Right ventricle myocardium superior (tissue), 1 donor: Measurements from ENCODE around the gene GPD1L. TPM values are rescaled to one million over a fixed set of nuclear protein-coding genes. Genes with fewer than 3 reads are reported as not detected.
"Not testable (repeated sequence)": the region's sequence is repeated elsewhere in the genome, so short reads cannot be mapped to it uniquely, and the experiment has no call there.

Experiments
- ATAC-seq: fragments of 200-7000 bp; cut with Tn5 transposase; one replicate; pipeline ENCODE4 v1.9.1; 2020; ENCODE audit warnings: mild to moderate bottlenecking; ENCODE audit not compliant: poor library complexity
- DNase-seq: peaks from one replicate; pipeline ENCODE4 v3.0.0-alpha.2; 2020
- intact Hi-C: fragments of 100-400 bp; cut with DNase I; formaldehyde crosslinking; loops from one replicate; pipeline ENCODE4 v1.11.2; 2022
- long read RNA-seq: library from polyadenylated mRNA; unstranded; transcript quantifications from one replicate; pipeline ENCODE4 v2.0.0, GENCODE V29; 2021
- total RNA-seq: library from RNA; stranded (reverse); fragmentation: NEBNext Ultra II Directional; extraction: Animal tissue kit (Norgen Biotek cat#: 25700); gene quantifications from one replicate; pipeline ENCODE4 v1.2.1, GENCODE V29; 2021
- donor health status: DM: no; HTN: yes; CAD: no; lungs with severe emphysema.

GPD1L gene
- total RNA-seq = 273 TPM
- long read RNA-seq, full-length matches to known transcripts = 381 of 483 reads
- long read RNA-seq, partial matches to known transcripts = 65 of 483 reads
- long read RNA-seq, other reads (novel, unspliced or antisense) = 37 of 483 reads

DNA sequence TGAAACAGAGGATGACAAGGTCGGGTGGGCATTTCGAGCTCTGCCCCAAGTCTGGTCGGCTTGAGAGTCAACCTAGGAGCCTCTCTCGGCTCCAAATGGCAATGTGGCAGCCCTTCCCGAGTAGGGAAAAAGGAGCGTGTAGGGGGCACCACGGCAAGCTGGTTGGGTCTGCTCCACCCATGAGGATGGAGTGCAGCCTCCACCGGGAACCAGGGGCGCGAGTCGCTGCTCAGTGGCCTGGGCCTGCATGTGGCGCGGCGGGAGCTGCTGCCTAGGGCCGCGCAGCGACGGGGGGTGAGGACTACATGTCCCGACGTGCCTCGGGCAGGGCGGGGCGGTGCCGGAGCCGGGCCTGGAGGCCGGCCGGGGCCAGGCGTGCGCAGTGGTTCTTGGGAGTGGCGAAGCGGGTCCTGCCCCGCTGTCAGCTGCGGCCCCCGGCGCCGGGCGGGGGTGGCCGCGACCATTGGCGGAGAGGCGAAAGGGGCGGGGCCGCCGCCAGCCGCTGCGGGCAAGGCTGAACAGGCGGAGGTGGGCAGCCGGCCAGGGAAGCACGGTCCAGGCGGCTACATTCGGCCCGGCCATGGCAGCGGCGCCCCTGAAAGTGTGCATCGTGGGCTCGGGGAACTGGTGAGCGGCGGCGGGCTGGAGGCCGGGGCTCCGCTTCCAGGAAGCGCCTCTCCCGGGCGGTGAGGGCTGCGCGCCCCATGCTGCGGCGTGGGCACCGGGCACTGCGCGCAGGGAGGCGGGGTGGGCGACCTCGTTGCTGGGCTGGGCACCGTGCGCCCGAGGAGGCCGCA is at the start of gene GPD1L:
Gene GPD1L, plus strand, starts transcription at position 489 of the 797 bp plus-strand sequence. Its CDS starts 92 bp downstream, at position 581.
- DNase-seq = peak; percentile 97
- ATAC-seq = peak; percentile 94
- intact Hi-C loops = no loop called here

DNA sequence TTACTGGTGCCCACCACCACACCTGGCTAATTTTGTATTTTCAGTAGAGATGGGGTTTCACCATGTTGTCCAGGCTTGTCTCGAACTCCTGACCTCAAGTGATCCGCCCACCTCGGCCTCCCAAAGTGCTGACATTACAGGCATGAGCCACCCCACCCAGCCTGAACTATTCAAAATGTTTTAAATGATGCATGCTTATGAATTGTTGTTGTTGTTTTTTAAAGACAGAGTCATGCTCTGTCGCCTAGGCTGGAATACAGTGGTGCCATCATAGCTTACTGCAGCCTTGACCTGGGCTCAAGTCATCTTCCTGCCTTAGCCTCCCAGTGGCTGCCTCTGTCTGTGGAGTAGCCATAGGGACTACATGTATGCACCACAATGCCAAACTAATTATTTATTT is 48.0 kb upstream of the GPD1L start:
- ATAC-seq, DNase-seq, intact Hi-C loops: not testable (repeated sequence)

DNA sequence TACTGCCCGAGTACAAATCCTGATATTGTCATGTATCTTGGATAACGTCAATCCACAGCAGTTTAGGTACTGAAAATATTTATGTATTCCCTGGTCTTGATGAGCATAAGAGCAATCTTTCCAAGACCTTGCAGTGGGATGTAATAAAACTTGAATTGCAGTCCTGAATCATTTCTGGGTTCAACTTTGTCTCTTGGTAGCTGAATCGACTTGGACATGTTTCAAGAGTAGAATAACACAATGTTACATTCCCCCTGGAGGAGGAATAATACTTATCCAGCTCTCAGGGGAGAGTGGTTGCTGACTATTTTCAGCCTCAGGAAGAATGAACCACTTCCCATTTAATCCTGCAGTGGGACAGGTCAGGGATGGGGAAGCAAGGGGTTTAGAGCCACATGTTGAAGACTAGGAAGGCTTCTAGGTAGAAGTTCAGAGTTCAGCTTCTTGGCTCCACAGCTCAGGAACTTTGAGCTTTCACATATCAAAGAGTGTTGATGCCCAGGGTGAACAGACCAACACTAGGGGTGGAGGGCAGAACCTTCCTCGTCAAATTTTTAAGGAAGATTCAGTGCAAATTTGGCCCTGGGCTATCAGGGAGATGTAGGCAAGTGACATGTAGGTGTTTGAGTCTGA is 43.4 kb upstream of the GPD1L start:
- intact Hi-C loops = no loop called here
- ATAC-seq = no peak
- no peak for DNase-seq

DNA sequence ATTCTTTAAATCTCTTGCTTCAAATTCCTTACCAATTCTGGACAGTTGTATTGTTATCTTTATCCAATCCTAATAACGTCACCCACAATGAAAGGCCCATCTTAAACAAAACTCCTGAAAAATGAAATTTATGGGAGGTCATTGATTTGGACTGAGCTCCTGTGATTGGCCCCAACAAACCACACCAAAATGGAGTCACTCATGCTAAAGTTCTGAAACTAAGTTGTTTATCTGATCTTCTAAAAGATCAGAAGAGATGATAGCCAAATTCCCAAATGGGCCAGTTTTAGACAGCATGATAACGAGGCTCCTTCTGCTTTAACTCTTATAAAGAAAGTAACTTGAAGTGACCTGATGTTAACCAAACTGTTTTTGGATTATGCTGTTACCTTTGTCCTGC is 39.7 kb upstream of the GPD1L start:
- intact Hi-C loops = no loop called here
- ATAC-seq (no peak), DNase-seq (no peak)

DNA sequence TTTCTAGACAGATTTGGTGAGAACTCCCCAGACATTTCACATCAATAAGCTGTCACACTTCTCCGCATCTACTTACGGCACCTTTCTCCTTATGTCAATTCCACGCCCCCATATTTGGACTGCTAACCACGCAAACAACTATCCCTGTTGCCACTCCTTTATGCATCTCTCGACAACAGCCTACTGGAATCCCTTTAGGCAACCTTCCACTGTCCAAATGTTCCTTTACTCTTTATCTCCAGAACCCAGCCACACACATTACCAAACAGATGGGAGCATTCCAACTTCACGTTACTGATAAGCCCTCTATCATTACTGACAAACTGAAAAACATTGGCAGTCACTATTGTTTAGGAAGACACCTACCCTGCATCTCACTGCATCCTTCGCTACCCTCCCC is 32.2 kb upstream of the GPD1L start:
- DNase-seq, ATAC-seq, intact Hi-C loops: not testable (repeated sequence)

DNA sequence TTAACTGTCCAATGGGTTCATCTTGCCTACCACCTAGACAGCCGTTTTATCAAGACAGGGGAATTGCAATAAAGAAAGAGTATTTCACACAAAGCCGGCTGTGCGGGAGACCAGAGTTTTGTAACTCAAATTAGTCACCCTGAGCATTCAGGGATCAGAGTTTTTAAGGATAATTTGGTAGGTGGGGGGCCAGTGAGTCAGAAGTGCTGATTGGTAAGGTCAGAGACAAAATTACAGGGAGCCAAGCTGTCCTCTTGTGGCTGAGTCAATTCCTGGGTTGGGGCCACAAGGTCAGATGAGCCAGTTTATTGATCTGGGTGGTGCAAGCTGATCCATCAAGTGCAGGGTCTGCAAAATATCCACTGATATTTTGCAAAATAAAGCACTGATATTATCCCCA is 29.9 kb upstream of the GPD1L start:
- ATAC-seq (no peak), DNase-seq (no peak)

DNA sequence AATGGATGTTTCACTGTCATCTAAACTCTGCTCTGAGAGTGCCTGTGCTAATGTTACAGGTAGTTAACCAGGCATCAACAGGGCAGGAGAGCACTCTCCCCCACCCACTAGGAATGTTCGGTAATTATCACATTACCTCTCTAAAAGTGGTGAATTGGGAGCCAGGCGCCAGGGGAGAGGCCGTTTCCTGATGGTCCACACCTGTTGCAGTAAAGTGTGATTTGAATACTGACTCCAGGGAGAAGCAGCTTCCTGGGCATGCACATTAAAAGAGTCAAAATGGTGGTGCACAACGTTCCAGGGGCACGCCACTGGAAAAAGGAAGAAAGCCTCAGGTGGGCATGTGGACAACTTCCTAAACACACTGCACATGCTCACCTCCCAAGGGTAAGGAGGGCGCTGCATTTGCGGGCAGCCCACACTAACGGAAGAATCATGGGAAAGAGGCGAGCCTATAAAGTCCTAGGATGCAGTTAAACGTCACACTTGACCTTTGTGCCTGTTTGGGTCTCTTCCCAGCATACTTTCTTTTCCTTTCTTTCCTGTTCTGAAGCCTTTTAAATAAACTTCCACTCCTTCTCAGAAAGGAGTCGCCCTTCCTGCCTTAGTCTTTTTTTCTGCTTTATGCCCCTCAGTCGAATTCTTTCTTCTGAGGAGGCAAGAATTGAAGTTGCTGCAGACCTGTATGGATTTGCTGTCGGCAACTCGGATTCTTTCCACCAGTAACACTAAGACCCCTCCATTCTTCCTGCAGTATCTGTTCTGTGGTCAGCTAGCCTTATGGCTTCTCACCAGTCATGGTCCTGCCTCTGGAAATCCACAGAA is 28.9 kb upstream of the GPD1L start:
- ATAC-seq (no peak), DNase-seq (no peak)
- intact Hi-C loops = no loop called here

More for the DNA sequence above, 29.9 kb upstream of the GPD1L start:
- intact Hi-C loops = no loop called here

DNA sequence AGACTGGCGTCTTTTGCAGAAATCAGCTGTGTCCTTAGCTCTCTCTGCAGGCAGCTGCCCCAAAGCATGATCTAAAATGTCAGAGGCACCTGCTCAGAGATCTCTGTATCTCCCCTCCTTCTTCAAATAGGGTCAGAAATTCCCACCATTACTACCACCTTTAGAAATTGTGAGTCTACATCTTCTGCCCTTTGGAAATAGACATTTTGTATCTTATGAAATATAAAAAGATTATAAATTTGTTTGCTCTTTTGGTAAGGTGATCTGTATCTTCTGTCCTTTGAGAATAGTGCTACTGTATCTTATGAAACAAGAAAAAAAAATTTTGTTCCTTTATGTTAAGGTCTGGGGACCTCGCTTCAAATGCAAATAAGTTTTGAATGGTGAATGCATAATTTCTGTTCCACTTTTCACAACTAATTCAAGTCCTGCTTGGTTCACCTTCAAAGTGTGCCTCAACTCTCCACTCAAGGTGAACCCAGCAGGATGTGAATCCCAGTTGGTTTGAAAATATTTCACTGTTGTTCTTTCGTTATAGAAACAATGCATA is 28.3 kb upstream of the GPD1L start:
- DNase-seq = no peak
- intact Hi-C loops = no loop called here
- no peak for ATAC-seq

DNA sequence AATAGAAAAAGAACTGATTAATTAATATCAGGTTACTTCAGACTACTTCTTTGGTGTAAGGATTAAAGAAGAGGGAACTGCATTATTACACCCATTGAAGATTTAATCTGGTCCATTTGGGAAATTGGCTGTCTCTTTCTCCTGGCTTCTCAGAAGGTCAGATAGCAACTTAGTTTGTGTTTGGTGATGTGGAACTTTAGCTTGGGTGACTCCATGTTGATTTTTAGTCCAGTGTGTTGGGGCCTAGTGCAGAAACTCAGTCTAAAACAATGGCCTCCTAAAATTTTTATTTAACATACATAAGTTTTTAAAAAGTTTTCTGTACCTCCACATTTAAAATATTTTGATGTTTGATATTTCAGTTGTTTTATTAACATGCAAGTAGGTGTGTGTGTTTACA is 27.6 kb upstream of the GPD1L start:
- intact Hi-C loops = no loop called here
- DNase-seq (no peak), ATAC-seq (no peak)

DNA sequence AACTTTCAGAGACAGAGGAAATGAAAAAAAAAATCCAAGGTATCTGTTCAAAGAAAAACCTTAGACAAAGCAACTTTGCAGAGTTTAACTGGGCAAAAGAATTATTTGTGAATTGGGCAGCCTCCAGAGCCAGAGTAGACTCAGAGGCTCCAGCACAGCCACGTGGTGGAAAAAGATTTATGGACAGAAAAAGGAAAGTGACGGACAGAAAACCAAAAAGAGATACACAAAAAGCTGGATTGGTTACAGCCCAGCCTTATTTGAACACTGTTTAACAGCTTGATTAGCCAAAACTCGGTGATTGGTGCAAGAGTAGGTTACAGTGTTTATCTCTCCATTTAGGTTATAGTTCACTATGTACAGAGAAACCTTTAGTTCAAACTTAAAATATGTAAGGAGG is 23.7 kb upstream of the GPD1L start:
- ATAC-seq = peak; percentile 36
- DNase-seq = no peak
- intact Hi-C loops = no loop called here

DNA sequence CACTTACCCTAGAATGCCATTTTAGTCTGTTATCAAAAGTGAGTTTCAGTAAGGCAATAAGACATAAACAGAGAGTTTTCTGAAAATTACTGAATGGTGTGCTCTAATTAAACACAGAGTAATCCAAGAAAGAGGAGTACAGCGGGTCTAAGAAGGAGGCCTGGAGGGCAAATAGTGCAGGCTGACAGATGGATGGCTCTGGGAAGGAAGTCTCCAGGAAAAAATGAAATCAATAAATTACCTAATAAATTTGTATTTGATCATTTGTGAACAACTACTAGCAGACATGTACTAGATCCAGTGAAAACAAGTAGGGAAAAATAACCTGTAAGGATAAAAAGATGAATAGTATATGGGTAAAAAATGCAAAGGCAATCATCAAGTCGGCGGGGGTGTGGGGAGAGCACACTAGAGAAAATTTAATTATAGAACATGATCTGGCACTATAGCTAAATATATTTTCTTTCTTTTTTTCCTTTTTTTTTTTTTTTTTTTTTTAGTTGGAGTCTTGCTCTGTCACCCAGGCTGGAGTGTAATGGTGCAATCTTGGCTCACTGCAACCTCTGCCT is 22.6 kb upstream of the GPD1L start:
- DNase-seq = no peak
- intact Hi-C loops = no loop called here
- ATAC-seq = no peak

DNA sequence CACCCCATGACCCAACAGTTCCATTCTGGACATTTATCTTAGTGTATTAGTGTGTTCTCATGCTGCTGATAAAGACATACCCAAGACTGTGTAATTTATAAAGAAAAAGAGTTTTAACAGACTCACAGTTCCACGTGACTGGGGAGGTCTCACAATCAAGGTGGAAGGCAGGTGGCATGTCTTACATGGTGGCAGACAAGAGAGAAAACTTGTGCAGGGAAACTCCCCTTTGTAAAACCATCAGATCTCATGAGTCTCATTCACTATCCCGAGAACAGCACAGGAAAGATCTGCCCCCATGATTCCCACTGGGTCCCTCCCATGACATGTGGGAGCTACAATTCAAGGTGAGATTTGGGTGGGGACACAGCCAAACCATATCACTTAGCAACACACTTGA is 21.6 kb upstream of the GPD1L start:
- ATAC-seq = no peak
- no peak for DNase-seq
- intact Hi-C loops = no loop called here

DNA sequence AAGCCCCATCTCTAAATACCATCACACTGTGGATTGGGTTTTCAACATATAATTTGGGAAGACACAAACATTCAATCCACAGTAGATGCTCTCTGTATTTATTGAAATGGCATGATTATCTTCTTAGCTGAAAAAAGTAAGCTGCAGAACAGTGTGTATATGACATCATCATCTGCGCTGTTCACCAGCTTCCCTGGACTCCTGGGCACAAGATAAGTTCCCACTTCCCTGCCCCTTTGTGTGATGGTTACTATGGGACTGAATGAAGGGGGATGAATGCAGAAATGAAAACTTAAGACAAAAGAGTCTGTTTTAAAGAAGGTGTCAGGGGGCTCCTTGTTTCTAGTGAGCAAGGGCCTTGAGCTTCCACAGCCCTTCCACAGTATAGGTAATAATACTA is 20.0 kb upstream of the GPD1L start:
- intact Hi-C loops = no loop called here
- no peak for DNase-seq
- no peak for ATAC-seq

DNA sequence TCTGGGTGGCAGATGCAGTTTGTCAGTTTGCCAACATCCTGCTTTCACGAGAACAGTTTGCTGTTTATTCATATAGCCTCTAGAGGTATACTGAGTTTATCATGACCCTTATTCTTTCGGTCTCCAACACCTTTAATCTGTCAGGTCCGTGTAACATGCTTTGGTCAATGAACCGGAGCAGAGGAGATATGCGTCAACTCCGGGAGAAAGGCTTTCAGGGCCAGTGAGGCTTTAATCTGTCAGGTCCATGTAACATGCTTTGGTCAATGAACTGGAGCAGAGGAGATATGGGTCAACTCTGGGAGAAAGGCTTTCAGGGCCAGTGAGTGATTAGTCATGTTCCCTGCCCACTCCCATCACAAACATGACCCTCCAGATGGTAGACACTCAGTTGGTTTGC is 16.9 kb upstream of the GPD1L start:
- DNase-seq (no peak), ATAC-seq (no peak)
- intact Hi-C loops = no loop called here

DNA sequence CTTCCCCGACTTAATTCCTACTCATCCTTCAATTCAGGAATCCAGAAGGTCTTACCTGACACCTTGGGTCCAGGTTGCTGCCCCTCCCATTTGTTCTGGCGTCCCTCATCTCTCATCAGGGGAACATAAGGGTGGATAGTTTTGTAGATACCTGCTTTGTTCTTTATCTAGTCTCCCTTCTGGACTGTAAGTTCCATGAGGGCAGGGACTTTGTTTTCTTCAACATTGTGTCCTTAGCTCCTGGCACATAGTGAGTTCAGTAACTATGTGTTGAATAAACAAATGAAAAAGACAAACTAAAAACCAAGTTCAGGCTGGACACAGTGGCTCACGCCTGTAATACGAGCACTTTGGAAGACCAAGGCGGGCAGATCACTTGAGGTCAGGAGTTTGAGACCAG is 13.2 kb upstream of the GPD1L start:
- ATAC-seq = no peak
- DNase-seq = no peak
- intact Hi-C loops = no loop called here

DNA sequence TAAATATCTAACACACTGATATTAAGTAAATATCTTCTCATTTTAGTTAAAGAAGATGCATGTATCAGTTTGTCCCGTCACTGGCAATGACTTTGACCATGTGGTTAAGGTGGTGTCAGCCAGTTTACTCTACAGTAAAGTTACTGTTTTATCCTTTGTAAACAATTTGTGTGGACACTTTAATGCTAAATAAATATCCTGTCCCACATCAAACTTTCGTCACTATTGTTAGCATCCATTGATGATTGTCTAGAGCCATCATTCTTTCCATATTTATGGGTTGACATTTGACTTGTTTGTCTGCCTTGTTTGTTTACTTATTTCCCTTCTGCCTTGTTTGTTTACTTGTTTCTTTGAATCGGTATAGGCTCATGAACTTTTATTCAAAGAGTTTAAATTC is 11.0 kb upstream of the GPD1L start:
- DNase-seq (no peak), ATAC-seq (no peak)
- intact Hi-C loops = no loop called here

DNA sequence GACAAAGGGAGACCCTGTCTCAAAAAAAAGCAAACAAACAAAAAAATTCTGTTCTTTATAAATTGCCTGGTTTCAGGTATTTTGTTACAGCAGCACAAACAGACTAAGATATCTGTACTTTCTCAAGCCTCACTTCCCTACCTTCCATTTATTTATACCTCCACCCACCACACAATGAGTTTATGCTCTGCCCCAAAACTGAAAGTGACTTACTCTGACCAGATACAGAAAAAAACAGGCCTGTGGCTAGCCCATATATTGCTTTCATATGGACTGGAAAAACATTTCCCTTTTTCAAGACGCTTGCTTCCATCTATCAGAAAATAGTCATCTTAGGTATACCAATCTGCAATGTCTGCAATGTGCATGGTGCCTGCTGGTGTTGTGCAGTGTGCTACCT is 8.7 kb upstream of the GPD1L start:
- intact Hi-C loops = no loop called here
- DNase-seq (no peak), ATAC-seq (no peak)

DNA sequence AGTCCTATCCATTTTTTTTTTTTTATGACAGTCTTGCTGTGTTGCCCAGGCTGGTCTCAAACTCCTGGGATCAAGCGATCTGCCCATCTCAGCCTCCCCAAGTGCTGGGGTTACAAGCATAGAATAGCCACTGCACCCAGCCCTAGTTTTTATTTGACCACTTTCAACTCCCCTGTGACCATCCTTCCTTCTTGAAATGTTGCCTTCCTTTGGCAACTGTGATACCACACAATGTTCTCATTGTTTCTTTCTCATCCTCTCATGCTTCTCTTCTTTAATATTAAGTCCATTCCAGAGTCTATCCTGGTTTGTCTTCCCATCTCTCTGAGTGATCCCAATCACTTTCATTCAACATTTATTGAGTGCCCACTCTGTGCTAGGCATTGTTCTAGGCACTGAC is 7.9 kb upstream of the GPD1L start:
- no peak for ATAC-seq
- intact Hi-C loops = no loop called here
- no peak for DNase-seq

DNA sequence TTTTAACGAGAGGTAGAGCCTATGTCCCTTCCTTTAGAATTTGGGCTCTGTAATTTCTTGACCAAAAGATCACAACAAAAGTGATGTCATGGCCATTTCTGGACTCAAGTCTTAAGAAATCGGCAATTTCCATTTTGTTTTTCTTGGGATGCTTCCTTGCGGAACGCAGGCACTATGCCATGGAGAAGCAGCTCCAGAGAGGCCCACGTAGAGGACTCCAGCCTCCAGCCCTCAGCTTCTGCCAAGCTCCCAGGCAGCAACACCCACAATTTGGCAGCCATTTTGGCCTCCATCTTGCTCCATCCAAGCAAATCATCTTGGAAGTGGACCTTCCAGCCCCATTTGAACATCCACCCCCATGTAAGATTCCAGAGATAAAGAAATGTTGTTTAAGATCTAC is 6.0 kb upstream of the GPD1L start:
- intact Hi-C loops = no loop called here
- ATAC-seq = no peak
- no peak for DNase-seq
